HG03064 (cell line): ENCODE results near the gene CCDC47.

ENCODE experiments used
- ATAC-seq: cut with Tn5 transposase; IDR thresholded peaks from one replicate; pipeline ENCODE4 v1.9.1; 2021; ENCODE audit warnings: low read depth; ENCODE audit not compliant: unreplicated experiment

CCDC47 gene

GRCh38 chr17:63786117-63786516 lies 12.7 kb upstream of the CCDC47 start:
- no peak for ATAC-seq

- ATAC-seq: no peak
Measured at GRCh38 chr17:63785556-63785955, 12.2 kb upstream of the CCDC47 start.

DNA sequence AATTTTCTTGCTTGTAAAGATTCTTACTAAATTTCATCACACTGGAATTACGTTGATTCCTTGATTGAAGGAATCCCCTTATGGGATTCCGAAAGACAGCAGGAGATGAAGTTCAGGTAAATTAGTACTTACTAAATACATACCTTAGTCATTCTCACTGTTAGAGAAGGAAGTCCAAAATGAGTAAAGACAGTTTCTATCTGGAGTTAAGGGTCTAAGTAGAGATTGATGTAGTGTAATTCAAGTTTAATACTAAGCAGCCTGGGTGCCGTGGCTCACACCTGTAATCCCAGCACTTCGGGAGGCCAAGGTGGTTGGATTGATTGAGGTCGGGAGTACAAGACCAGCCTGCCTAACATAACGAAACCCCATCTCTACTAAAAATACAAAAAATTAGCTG lies 10.1 kb upstream of the CCDC47 start:
- no peak for ATAC-seq

DNA sequence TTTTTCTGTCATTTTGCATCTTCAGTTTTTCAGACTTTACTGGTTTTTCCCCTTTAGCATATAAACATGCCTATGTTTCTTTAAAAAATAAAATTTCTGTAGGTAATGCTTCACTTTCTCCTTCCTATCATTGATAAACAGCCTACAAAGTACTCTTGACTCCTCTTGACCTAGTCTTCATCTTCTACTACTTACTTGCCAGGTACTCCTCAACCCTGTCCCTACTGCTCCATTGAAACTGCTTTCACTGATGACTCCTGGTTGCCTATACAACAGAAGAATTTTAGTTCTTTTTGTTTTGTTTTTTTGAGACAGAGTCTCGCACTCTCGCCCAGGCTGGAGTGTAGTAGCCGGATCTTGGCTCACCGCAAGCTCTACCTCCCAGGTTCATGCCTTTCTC lies 7.5 kb upstream of the CCDC47 start:
- no peak for ATAC-seq

DNA sequence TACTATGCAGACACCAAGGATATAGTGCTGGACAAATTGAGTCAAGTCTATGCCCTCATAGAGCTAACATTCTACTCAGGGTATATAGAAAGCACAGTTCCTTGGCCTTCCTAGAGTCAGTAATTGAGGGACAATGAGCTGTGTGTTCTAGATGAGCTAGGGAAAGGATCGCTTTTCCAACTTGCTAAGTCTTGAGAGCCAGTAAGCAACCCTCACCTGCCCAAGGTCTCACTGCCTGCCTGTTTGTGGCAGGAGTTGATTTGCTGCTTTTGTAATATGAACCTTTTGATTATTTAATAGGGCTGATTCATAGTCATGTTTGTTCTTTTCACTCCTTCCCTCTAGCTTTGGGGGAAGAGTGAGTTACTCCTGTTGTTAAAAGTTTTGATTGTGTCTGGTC lies 7.1 kb upstream of the CCDC47 start:
- no peak for ATAC-seq

DNA sequence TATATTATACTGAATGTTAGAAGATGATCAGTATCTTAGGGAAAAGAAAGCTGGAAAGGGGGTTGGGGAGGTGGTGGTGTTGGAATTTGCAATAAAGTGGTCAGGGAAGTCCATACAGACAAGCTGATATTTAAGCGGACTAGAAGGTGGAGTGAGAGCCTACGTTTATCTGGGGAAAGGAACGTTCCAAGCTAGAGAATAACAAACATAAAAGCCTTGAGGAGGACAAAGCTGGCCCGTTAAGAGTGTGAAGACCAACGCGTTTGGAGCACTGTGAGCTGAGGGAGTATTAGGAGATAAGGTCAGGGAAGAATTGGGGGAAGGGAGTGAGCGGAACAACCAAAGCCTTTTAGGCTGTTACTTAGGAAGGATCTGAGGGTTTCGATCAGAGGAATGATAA lies 2.0 kb upstream of the CCDC47 start:
- ATAC-seq: no peak

GRCh38 chr17:63774969-63775265 lies 1.5 kb upstream of the CCDC47 start:
- ATAC-seq: no peak

- ATAC-seq: no peak
Measured at GRCh38 chr17:63774141-63774968, 958 bp upstream of the CCDC47 start, which contains the start of gene DDX42. Gene DDX42, plus strand, starts transcription at chr17:63774170. Its CDS starts 12,880 bp downstream, at chr17:63787050.

DNA sequence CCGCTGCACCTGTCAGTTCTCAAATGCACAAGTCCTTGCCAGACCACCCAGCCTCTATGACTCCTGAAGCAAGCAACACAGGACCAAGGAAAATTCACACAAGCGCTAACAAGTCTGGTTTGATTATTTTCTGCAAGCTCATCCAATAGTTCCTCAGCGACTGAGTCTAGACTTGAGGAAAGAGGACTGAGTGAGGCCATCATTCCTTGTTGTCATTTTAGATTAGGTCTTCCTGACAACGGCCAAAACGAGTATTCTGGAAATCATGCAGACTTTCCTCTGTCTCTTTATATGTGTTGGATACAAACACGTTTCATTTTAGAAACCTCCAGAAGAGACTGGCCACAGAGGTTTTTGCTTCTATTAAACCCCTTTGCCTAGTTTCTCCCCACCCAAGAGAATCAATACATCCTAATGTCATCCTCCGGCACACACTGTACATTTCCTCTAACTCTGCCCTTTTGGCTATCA lies 561 bp downstream of the CCDC47 start:
- ATAC-seq: no peak

DNA sequence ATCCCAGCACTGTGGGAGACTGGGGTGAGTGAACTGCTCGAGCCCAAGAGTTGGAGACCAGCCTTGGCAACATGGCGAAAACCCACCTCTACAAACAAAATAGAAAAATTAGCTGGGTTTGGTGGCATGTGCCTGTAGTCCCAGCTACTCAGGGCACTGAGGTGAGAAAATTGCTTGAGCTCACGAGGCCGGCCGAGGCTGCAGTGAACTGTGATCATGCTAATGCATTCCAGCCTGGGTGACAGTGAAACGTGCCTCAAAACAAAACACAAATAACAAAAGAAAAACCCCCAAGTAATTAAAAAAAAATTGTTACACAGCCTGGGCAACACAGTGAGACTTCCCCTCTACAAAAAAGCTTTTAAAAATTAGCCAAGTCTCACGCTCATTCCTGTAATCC lies 5.0 kb downstream of the CCDC47 start:
- ATAC-seq: no peak

GRCh38 chr17:63766754-63767153 lies 6.6 kb downstream of the CCDC47 start:
- ATAC-seq: no peak

GRCh38 chr17:63764716-63765115 lies 8.7 kb downstream of the CCDC47 start:
- no peak for ATAC-seq

- ATAC-seq: no peak
Measured at GRCh38 chr17:63762161-63763078, 11.0 kb downstream of the CCDC47 start.

GRCh38 chr17:63760771-63761539 lies 12.4 kb downstream of the CCDC47 start:
- ATAC-seq: no peak

DNA sequence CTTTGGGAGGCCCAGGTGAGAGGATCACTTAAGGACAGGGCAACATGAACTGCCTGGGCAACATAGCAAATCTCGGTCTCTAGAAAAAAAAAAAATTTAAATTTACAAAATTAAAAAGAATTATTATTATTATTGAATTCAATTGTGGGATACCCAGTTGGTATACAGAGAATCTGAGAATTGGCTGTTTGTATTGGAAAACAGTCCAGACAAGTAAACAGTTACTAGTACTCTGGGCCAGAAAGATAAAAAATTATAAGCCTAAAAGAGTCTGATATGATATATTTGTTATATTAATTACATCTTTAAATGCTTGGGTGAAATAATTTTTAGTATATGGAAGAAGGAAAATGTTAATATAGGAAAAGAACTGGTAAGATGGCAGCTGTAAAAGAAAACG lies 15.0 kb downstream of the CCDC47 start:
- ATAC-seq: no peak

- ATAC-seq: no peak
Measured at GRCh38 chr17:63754046-63754445, 19.4 kb downstream of the CCDC47 start.

DNA sequence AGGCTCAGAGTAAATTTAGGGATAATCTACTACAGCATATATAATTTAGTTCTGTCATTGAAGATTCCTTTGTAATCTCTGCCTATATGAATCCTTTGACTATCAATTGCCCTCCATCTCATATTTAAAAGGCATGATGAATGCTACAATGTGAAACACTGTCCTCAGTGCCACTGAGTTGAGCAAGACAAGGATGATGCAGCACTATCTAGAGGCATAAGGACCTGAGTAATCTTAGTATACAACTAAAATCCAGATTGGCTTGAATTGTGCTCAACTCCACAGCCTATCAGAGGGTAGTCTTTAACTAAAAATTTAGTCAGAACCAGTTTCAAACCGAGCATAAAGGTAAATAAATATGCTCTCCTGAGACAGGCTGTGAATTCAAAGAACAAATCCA lies 20.2 kb downstream of the CCDC47 start:
- ATAC-seq: no peak

DNA sequence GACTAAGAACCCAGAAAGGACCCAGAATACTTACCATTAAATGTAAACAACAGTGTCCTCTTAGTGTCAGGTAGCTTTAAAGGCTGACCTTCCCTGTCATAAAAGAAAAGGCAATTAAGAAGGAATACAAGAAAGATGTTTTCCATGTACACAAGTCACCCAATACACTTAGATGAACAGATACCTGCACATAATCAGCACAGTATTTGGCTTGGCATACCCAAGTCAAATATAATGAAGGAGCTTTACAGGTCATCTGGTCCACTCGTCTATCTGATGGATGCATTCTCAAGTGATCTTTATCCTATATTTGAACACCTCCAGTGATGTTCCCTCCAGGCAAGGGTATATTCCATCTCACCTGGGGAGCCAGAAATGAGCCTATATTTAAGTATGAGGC lies 20.7 kb downstream of the CCDC47 start:
- ATAC-seq: no peak

DNA sequence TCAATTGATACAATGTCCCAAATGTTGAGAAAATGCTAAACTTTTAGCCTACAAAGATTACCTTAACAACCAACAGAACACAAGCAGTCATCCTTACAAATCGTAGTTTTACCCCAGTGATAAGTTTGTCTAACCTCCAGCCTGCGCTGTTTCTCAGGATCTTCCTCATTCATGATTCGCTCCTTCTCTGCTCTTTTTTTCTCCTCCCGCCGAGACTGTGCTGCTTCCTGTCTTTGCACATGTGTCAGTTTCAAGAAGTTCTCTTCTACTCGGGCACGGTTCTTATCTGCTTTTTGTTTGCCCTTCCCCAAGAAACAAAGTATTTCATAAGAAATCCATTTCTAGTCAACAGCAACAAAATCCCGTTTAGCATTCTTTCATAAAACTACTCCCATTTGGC lies 21.6 kb downstream of the CCDC47 start:
- no peak for ATAC-seq

- peak; percentile 83 for ATAC-seq
Measured at GRCh38 chr17:63741408-63742173, 31.8 kb downstream of the CCDC47 start, which contains the start of gene STRADA. Gene STRADA, minus strand, starts transcription at chr17:63741799. Its CDS starts 13,430 bp downstream, at chr17:63728369.
